Stimulated activated CD8-positive, alpha-beta memory T cell treated with anti-CD3 and anti-CD28 coated beads, Interleukin-4, amount 100 ng/mL, for 1 hour (primary cell): ENCODE measurements around the gene KITLG.
"Not testable (repeated sequence)": the region's sequence is repeated elsewhere in the genome, so short reads cannot be mapped to it uniquely, and the experiment has no call there.

ENCODE experiments used
- DNase-seq, 2 donors: peaks; one replicate each; pipeline ENCODE4 v3.0.0-alpha.2; 2020; ENCODE audit warnings: low read depth in 2 of 2, low spot score in 1 of 2

Gene KITLG

GRCh38 chr12:88496429-88496828, 83.8 kb downstream of the KITLG start:
- no peak for DNase-seq

DNA sequence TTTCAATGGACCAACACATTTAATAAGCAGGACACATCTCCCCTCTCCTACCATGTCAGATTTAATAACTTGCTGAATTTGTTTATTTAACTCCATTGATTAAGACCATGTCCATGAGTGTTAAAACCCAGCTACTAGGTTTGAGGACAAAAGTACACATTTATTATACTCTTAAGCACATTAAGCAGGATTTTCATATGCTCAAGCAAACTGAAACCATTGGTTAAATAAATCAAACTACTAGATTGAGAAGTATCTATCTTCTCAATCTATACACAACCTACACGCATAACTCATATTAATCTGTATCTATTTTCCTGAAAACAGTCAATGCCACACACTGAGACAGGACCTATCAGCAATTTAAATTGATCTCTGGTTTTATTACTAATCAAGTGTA, 85.2 kb downstream of the KITLG start:
- DNase-seq, result no peak

GRCh38 chr12:88494520-88494919, 85.8 kb downstream of the KITLG start:
- DNase-seq, result no peak

DNA sequence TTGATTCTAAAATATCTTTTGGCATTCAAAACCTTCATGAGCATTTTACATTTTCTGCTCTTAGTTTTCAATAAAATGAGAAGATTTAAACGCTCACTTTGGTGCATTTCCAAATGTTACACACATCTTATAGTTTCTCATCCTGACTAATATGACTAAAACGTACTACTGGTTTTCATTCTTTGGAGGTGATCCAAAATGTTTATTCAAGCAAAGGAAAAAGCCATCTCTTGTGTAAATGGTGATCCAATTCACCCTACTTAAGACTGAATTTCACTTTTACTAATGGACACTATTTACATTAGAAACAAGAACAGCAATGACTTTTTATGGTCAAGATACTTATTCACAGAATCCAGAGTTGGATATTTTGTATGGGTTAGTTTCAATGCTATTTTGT, 86.6 kb downstream of the KITLG start:
- no peak for DNase-seq

- DNase-seq, result no peak
Measured at GRCh38 chr12:88490425-88490824, 89.8 kb downstream of the KITLG start.

DNA sequence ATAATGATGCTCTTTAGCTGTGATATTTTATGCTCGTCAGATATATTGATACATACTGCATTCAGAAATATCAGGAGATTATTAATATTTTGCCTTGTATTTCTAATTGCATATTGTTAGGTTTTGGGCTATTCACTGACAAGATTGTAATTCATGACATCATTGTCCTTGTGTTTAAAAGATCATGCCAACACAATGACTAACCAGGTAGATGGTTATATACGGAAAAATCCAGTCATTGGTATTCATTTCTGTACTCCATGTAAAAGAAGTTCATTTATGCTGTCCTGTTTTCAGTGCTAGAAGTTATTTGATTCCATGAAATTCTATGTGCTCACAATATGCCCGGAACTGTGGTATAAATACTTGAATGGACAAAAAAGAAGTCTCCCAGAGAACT, 107.5 kb downstream of the KITLG start:
- DNase-seq, result no peak

- no peak for DNase-seq
Measured at GRCh38 chr12:88472248-88472647, 108.0 kb downstream of the KITLG start.

DNA sequence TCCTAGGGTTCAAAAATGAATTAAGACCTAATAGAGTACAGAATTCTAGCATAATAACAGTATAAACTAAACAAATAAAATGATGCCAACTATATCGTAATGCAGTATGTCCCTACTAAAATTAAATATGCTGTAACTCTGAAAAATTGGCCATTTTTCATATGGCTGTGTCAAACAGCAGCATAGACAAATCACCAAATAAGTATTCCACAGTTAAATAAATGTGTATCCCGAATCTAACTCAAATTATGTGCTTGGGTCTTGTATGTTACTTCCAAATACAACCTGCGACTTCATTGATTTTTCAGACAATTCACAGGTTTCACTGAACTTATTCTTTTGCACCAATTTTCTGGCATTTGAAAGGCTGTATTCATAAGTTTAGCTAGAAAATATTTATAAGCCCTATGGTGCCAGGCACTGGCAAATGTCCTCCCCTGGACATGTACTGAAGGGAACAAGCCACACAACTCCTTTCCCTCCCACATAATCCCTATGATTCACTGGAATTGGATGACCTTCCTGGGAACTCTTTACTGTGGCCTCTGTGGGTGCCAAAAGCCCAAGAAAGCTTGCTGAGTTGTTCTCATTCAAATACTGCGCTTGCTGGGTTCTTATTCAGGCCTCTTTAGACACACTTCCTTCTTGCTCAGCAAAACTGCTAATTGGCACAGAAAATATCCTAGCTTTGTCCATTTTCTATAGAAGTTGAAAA, 108.8 kb downstream of the KITLG start:
- no peak for DNase-seq

DNA sequence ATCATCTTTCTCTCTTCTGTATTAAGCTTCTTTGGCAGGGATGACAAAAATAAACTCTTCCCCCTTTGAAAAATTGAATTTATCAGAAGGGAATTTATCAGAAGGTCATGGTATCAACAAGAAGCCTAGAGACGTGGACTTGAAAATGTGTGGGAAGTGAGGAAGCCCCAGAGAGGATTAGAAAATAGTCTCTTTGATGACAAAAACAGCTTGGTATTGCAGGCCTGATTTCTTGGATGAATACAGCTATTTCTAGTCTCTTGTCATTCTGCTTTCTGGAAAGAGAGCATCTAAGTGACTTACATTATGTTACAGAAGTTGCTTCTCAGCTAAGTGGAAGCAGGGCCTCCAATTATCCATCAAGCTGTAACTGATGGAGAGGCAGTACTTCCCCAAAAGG, 111.1 kb downstream of the KITLG start:
- DNase-seq, result no peak

DNA sequence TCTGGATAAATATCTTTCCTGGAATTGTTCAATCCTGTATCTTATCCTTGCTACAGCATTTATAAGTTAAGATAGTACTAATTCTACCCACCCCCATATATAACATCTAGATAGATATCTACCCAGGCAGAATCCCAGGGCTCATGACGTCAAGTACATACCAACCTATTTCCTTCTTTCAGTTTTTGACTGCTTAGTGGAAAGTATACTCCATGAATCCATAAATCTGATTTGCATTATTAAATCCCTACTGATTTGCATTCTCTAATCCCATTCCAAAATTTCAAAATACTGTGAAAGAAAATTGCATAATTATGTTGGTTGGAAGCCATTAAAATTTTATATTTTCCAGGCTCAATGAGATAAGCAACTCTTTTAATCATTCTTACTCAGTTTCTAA, 111.7 kb downstream of the KITLG start:
- no peak for DNase-seq

DNA sequence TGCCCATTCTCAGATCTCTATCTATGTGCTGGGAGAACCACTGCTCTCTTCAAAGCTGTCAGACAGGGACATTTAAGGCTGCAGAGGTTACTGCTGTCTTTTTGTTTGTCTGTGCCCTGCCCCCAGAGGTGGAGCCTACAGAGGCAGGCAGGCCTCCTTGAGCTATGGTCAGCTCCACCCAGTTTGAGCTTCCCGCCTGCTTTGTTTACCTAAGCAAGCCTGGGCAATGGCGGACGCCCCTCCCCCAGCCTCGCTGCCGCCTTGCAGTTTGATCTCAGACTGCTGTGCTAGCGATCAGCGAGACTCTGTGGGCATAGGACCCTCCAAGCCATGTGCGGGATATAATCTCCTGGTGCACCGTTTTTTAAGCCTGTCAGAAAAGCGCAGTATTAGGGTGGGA, 113.6 kb downstream of the KITLG start:
- not testable (repeated sequence) for DNase-seq

- no peak for DNase-seq
Measured at GRCh38 chr12:88458327-88458726, 121.9 kb downstream of the KITLG start.

DNA sequence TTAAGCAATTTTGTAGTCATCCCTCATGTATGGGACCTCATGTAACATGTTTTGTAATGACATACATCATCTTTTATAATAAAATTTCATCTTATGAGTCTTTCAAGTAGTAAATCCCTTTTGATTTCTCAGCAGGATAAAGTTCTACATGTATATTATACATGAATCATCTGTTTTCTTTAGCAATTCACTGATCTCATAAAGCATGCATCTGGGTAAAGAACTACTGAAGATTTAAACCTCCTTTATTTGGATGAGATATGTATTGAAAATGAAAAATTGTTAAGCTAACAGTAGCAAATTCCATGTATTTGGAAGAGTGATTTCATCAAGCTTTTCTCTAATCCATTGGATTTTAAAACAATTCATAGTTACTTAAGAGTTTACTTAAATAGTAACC, 126.9 kb downstream of the KITLG start:
- no peak for DNase-seq

DNA sequence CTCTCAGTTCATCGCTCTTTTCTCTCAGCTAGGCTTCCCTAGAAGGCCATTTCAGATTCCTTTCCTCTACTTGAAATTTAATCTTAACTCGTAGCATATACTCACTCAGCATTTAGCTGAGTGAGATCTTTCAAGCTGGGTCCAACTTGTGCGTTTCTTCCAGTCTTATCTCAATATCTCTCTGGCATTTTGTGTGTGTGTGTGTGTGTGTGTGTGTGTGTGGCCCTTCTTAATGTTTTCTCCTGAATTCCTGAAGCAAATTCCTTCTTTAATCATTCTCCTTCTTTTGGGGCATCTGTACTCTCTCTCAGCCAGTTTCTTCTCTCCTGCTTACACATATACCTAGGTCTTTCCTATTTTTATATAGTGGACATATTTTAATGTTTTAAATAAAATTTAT, 129.1 kb downstream of the KITLG start:
- DNase-seq, result no peak

DNA sequence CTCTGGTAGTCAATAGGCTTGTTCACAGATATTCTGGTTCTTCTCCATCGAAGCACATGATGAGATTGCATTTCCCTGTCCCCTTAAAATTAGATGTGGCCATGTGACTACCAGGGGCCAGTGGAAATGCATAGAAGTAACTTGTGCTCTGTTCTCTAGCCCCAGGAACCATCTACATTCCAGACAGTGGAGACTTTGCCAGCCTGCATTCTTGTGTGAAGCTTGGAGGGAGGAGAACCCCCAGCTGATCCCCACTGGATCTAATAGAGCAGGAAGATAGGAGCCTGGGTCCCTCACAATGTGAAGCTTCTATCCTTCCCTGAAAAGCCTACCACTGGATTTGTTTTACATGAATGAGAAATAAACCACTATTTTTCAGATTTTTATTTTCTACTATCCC, 130.1 kb downstream of the KITLG start:
- no peak for DNase-seq

DNA sequence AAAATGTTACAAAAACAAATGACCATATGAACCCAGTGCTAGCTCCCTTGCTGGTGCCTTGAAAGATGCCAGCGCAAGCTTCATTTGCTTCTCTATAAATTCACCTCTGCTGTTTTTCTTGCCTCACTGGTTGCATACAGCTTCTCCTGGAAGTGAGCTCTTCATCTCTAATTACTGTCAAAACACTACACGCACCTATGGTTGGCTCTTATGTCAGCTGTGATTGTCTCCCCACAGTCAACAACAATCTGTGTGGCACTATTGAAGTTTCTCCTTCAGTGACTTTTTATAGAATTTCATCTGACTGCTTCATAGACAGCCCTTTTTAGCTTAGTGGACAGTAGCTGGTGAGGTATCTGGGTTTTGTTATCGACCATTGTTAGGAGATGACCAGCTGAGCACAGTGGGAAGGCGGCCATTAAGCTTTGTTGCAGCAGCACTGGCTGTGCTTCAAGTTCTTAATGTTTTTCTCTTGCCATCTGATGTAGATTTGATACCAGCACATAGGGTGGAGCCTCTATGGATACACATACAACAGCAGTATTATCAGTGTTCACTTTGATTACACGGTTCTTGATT, 131.8 kb downstream of the KITLG start:
- DNase-seq, result no peak

GRCh38 chr12:88445705-88446394, 134.4 kb downstream of the KITLG start:
- DNase-seq, result no peak

DNA sequence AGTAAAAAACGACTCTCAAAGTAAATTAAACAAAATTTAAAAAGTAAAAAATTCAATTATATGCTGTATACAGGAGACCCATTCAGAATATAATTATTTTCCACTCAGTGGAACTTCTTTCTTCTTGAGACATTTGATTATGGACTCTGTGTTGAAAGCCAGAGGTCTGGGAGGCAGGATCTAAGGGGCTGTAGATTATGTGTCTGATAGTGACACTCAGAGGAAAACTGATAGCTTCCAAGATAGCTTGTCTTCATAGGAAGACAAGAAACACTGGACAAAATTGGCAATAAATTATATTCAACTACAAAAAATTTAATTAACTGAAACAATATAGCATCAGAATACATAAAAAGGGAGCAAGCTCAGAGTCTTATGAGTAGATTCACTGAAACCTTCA, 135.8 kb downstream of the KITLG start:
- no peak for DNase-seq
